Astrocyte of the spinal cord (primary cell): ENCODE results near the gene PEMT.
"Not testable (repeated sequence)": the region's sequence is repeated elsewhere in the genome, so short reads cannot be mapped to it uniquely, and the experiment has no call there.

ENCODE experiments used
- DNase-seq: peaks from one replicate; pipeline ENCODE4 v3.0.0; 2011; ENCODE audit warnings: low read depth, low spot score
- H3K4me3 ChIP-seq: 2 replicates; pipeline ENCODE4 v1.5.1; 2011; ENCODE audit warnings: low read depth, mild to moderate bottlenecking, low read length, moderate library complexity
- CTCF ChIP-seq: IDR thresholded peaks from 2 replicates; pipeline ENCODE4 v1.5.1; 2012; ENCODE audit warnings: low read depth, mild to moderate bottlenecking, low read length, inconsistent platforms
- in situ Hi-C: cut with HindIII; loops from 2 replicates; pipeline ENCODE4 v1.10.0; 2017; ENCODE audit warnings: low sequenced_read_pairs

PEMT gene

GRCh38 chr17:17491546-17491988, 99.9 kb downstream of the PEMT start:
- H3K4me3 ChIP-seq, result no peak overlapping the region
- in situ Hi-C loops, result no loop called here
- no peak for DNase-seq
- no peak for TF ChIP-seq CTCF

- H3K4me3 ChIP-seq, result no peak overlapping the region
- no peak for TF ChIP-seq CTCF
- in situ Hi-C loops, result no loop called here
- DNase-seq, result no peak
Measured at GRCh38 chr17:17491031-17491471, 100.5 kb downstream of the PEMT start.

GRCh38 chr17:17487998-17488397, 103.5 kb downstream of the PEMT start:
- no peak for TF ChIP-seq CTCF
- in situ Hi-C loops, result no loop called here
- no peak overlapping the region for H3K4me3 ChIP-seq
- DNase-seq, result no peak

DNA sequence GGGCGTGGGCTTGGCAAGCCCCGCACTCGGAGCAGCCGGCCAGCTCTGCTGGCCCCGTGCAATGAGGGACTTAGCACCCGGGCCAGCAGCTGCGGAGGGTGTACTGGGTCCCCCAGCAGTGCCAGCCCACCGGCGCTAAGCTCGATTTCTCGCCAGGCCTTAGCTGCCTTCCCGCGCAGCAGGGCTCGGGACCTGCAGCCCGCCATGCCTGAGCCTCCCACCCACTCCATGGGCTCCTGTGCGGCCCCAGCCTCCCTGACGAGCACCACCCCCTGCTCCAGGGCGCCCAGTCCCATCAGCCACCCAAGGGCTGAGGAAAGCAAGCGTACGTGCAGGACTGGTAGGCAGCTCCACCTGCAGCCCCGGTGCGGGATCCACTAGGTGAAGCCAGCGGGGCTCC, 105.1 kb downstream of the PEMT start:
- H3K4me3 ChIP-seq, DNase-seq, in situ Hi-C loops: not testable (repeated sequence)

DNA sequence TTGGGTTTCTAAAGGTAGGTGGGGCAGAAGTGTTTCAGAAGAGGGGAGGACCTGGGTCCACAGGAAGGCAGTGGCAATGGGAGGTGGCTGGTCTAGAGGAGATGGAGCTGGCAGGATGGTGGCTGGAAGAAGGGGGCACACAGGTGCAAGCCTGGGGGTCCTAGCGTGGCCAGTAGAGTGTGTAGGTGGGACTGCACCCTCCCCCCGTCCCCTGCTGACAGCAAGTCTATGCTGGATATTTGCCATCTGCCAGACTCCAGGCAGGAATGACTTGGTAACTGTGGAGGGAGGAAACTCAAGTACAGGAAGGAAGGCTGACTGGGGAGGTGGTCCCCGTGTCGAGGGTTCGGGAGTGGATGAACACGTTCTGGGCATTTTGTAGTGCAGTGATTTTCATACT, 106.1 kb downstream of the PEMT start:
- in situ Hi-C loops, result no loop called here
- H3K4me3 ChIP-seq, result no peak overlapping the region
- TF ChIP-seq CTCF, result no peak

GRCh38 chr17:17484451-17484899, 107.0 kb downstream of the PEMT start:
- no peak overlapping the region for H3K4me3 ChIP-seq
- no peak for TF ChIP-seq CTCF
- no peak for DNase-seq
- in situ Hi-C loops, result no loop called here

More for the DNA sequence above, 106.1 kb downstream of the PEMT start:
- no peak for DNase-seq

DNA sequence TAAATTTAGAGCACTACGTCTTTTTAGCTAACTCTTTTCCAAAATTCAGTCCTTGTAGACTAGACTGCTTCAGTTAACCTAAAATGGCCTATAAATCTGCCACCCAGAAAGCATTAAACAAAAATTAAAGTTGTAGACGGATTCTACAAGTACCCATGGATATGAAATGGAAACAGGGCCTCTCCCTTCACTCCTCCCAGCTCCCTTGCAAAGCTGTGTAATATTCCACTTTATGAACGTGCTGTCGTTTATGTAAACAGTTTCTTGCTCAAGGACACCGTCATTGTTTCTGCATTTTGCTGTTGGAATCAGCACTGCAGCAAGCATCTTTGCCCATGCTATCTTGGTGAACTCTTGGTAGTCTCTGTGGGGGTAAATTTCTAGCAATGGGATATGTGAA, 109.6 kb downstream of the PEMT start:
- H3K4me3 ChIP-seq, result no peak overlapping the region
- in situ Hi-C loops, result no loop called here
- TF ChIP-seq CTCF, result no peak
- no peak for DNase-seq
